Endothelial cell of umbilical vein (primary cell): ENCODE results near the gene NFXL1. TPM values are rescaled to one million over a fixed set of nuclear protein-coding genes. Genes with fewer than 3 reads are reported as not detected.

Source experiments
- BruUV-seq: library from RNA; stranded (reverse); fragments of 400-500 nt; replicated peaks from 2 replicates; lab custom pipeline; 2021; lab: Mats Ljungman, UMichigan
- CTCF ChIA-PET: fragments of 300-600, 350-600 bp; sonication (Branson Sonifier 250); formaldehyde crosslinking; loops from one replicate; lab custom pipeline; 2021; ENCODE audit warnings: antibody characterized with exemption, inconsistent platforms; lab: Charles Lee
- POLR2A ChIA-PET: fragments of 300-600, 350-600 bp; sonication (Branson Sonifier 250); formaldehyde crosslinking; loops from one replicate; lab custom pipeline; 2021; ENCODE audit warnings: antibody characterized with exemption, inconsistent platforms; lab: Charles Lee
- DNase-seq: peaks from one replicate; pipeline ENCODE4 v3.0.0-alpha.2; 2011; ENCODE audit warnings: low read depth, low spot score
- FAIRE-seq: peaks from 2 replicates; lab custom pipeline; 2011; peaks lifted over from hg19 to GRCh38; lab: Jason Lieb, UNC
- H2AFZ ChIP-seq: 2 replicates; pipeline ENCODE4 v1.6.0; 2012; ENCODE audit warnings: low read depth, low read length, control low read depth, inconsistent platforms
- H3K27ac ChIP-seq: 2 replicates; pipeline ENCODE4 v1.5.1; 2011; ENCODE audit warnings: low read depth, mild to moderate bottlenecking, control low read depth, low read length, moderate library complexity; ENCODE audit not compliant: insufficient read depth
- H3K27me3 ChIP-seq, 2 experiments: 2 replicates each; pipeline versions ENCODE4 v1.6.0 to v1.6.1; 2011; ENCODE audit warnings: low read length in 2 of 2, mixed read lengths in 1 of 2; ENCODE audit not compliant: control insufficient read depth in 2 of 2, insufficient read depth in 2 of 2
- H3K36me3 ChIP-seq, 2 experiments: 2 replicates in 1 of 2; 3 replicates in 1 of 2; pipeline ENCODE4 v1.5.1; 2011; ENCODE audit warnings: low read length in 2 of 2, mild to moderate bottlenecking in 1 of 2, moderate library complexity in 1 of 2; ENCODE audit not compliant: control insufficient read depth in 2 of 2, insufficient read depth in 2 of 2; ENCODE audit errors: extremely low read depth in 1 of 2
- H3K4me1 ChIP-seq: 3 replicates; pipeline ENCODE4 v1.5.1; 2011; ENCODE audit warnings: mild to moderate bottlenecking, low read length; ENCODE audit not compliant: control insufficient read depth, insufficient read depth; ENCODE audit errors: extremely low read depth
- H3K4me2 ChIP-seq: 2 replicates; pipeline ENCODE4 v1.6.1; 2011; ENCODE audit warnings: low read length, control low read depth, mixed read lengths; ENCODE audit not compliant: insufficient read depth
- H3K4me3 ChIP-seq, 3 experiments: fragments of 200-600 bp in 1 of 3; sonication (generic), shearing (Covaris generic) in 1 of 3; replicated peaks in 1 of 3; 2 replicates each; pipeline ENCODE4 v1.5.1; 2011 to 2016; ENCODE audit warnings: control low read depth in 3 of 3, low read length in 3 of 3, mild to moderate bottlenecking in 2 of 3, inconsistent platforms in 1 of 3, low read depth in 1 of 3, moderate library complexity in 1 of 3; ENCODE audit not compliant: insufficient read depth in 1 of 3
- H3K79me2 ChIP-seq: 2 replicates; pipeline ENCODE4 v1.6.0; 2012; ENCODE audit warnings: low read length, inconsistent platforms; ENCODE audit not compliant: control insufficient read depth, insufficient read depth
- H3K9ac ChIP-seq: replicated peaks from 2 replicates; pipeline ENCODE3; 2011; ENCODE audit warnings: low read length, control low read depth; ENCODE audit not compliant: insufficient read depth; ENCODE audit errors: extremely low read depth
- H3K9me1 ChIP-seq: replicated peaks from 3 replicates; pipeline ENCODE4 v1.6.0; 2011; ENCODE audit warnings: mild to moderate bottlenecking, low read length; ENCODE audit not compliant: control insufficient read depth, insufficient read depth; ENCODE audit errors: extremely low read depth
- H3K9me3 ChIP-seq: replicated peaks from 2 replicates; pipeline ENCODE4 v1.5.1; 2012; ENCODE audit warnings: low read length, inconsistent platforms; ENCODE audit not compliant: control insufficient read depth, insufficient read depth
- H4K20me1 ChIP-seq: replicated peaks from 2 replicates; pipeline ENCODE3; 2011; ENCODE audit warnings: mild to moderate bottlenecking, low read length; ENCODE audit not compliant: control insufficient read depth, insufficient read depth; ENCODE audit errors: extremely low read depth
- CTCF ChIP-seq, 2 donors: IDR thresholded peaks; 1 replicate in 1 of 2; 2 replicates in 1 of 2; pipeline ENCODE4 v1.5.1; 2011; ENCODE audit warnings: low read length in 2 of 2, mild to moderate bottlenecking in 2 of 2, moderate library complexity in 2 of 2, control low read depth in 1 of 2, inconsistent platforms in 1 of 2, low read depth in 1 of 2; ENCODE audit not compliant: insufficient read depth in 1 of 2; ENCODE audit errors: extremely low read depth in 1 of 2
- EZH2 ChIP-seq: IDR thresholded peaks from 2 replicates; pipeline ENCODE4 v1.6.1; 2012; ENCODE audit warnings: borderline replicate concordance, low read depth, mild to moderate bottlenecking, moderate library complexity, low read length, inconsistent platforms; ENCODE audit not compliant: severe bottlenecking
- dilution Hi-C: fragments of 300-500 bp; cut with MboI; formaldehyde crosslinking; loops from one replicate; pipeline ENCODE4 v1.15.0; 2019; ENCODE audit warnings: low sequenced_read_pairs; ENCODE audit not compliant: extremely low pct_ligation_motif_present
- intact Hi-C: fragments of 100-400 bp; cut with micrococcal nuclease; formaldehyde crosslinking; loops from one replicate; pipeline ENCODE4 v1.10.0; 2022
- polyA plus RNA-seq, 4 experiments: library from polyadenylated mRNA; depleted of rRNA in 3 of 4; stranded (reverse) in 3 of 4; unstranded in 1 of 4; fragments of >200 nt; gene quantifications; 2 replicates each; pipeline versions ENCODE4 v1.2.1 to v1.2.3, GENCODE V29; 2011 to 2012; ENCODE audit warnings: missing spikeins in 1 of 4
- total RNA-seq: library from RNA; stranded (reverse); gene quantifications from 2 replicates; pipeline ENCODE4 v1.2.3, GENCODE V29; 2021

The NFXL1 gene
- total and polyA plus RNA-seq, 2 donors (not counting 3 experiments of a cell fraction or from before 2014, with no cell fraction given), result 5.1 to 14.6 TPM

- TF ChIP-seq CTCF (IDR thresholded peaks at IDR 0.05; ENCODE audit: extremely low read depth in 1 of 2, insufficient read depth in 1 of 2, low read depth in 1 of 2, low read length in 2 of 2), result peak; percentile 23 to 41
- no peak for TF ChIP-seq EZH2
- H3K9me3 ChIP-seq, result no peaks in the 10 kb centered on the region
- H3K4me2 ChIP-seq, result no peak overlapping the region
- no peak overlapping the region for H2AFZ ChIP-seq
- dilution Hi-C loops (no loop called here), intact Hi-C loops (loop anchor here (1.0 to 10.0 kb wide), 6 partner anchors 97 to 1092 kb away; partner anchors contain the start of gene CORIN)
- H3K36me3 ChIP-seq, result no peaks in the 10 kb centered on the region
- CTCF ChIA-PET, result interaction anchor here (0.5 to 3.9 kb wide), 51 partner anchors 9 to 1089 kb away, joined by 3 to 58 read pairs (median 4); partner anchors contain the start of genes CORIN and NFXL1
- no peaks in the 10 kb centered on the region for H3K79me2 ChIP-seq
- DNase-seq, result peak; percentile 45
- POLR2A ChIA-PET, result no interaction called here
- no peaks in the 10 kb centered on the region for H3K9me1 ChIP-seq
- FAIRE-seq, result peak; percentile 38
- H3K27me3 ChIP-seq, result peaks cover 8 to 20% of the 10 kb centered on the region in 2 experiments
- H4K20me1 ChIP-seq, result no peaks in the 10 kb centered on the region
- no TSS peak for BruUV-seq
- H3K4me3 ChIP-seq, result no peak overlapping the region
- H3K27ac ChIP-seq, result no peak overlapping the region
- H3K4me1 ChIP-seq, result peaks cover 3% of the 10 kb centered on the region
- H3K9ac ChIP-seq, result no peak overlapping the region
These were observed 19.5 kb upstream of the NFXL1 start for GRCh38 chr4:47933840-47934239.
